GM23338 (cell line): Measurements from ENCODE around the gene TRPM2. TPM values are rescaled to one million over a fixed set of nuclear protein-coding genes. Genes with fewer than 3 reads are reported as not detected.

Experiments
- ATAC-seq: fragments of 200-7000 bp; cut with Tn5 transposase; 3 replicates; pipeline ENCODE4 v1.9.1; 2020
- DNase-seq: peaks from one replicate; pipeline ENCODE4 v3.0.0-alpha.2; 2015; ENCODE audit warnings: low spot score
- H2AFZ ChIP-seq: fragments of 200-600 bp; sonication (generic); 2 replicates; pipeline ENCODE4 v1.8.0; 2016; ENCODE audit warnings: antibody characterized with exemption, mild to moderate bottlenecking, moderate library complexity
- H3F3A ChIP-seq: fragments of 200-600 bp; sonication (generic); replicated peaks from 2 replicates; pipeline ENCODE4 v1.8.0; 2017; ENCODE audit warnings: antibody characterized with exemption, mixed run types, low read depth
- H3K27ac ChIP-seq: fragments of 200-600 bp; sonication (generic); 2 replicates; pipeline ENCODE4 v1.6.1; 2016; ENCODE audit warnings: low read depth
- H3K27me3 ChIP-seq: fragments of 200-600 bp; sonication (generic); 2 replicates; pipeline ENCODE4 v1.8.0; 2016; ENCODE audit warnings: mild to moderate bottlenecking, mixed run types, moderate library complexity; ENCODE audit not compliant: insufficient read depth
- H3K36me3 ChIP-seq: fragments of 200-600 bp; sonication (generic); 2 replicates; pipeline ENCODE4 v1.8.0; 2016; ENCODE audit warnings: mild to moderate bottlenecking; ENCODE audit not compliant: insufficient read depth
- H3K4me1 ChIP-seq: fragments of 200-600 bp; sonication (generic); 2 replicates; pipeline ENCODE4 v1.8.0; 2016; ENCODE audit warnings: mild to moderate bottlenecking, moderate library complexity; ENCODE audit not compliant: insufficient read depth
- H3K4me2 ChIP-seq: fragments of 200-600 bp; sonication (generic); 2 replicates; pipeline ENCODE4 v1.7.1; 2017; ENCODE audit warnings: mixed run types
- H3K4me3 ChIP-seq: fragments of 200-600 bp; sonication (generic); 2 replicates; pipeline ENCODE4 v1.6.1; 2016; ENCODE audit warnings: mixed run types
- H3K79me2 ChIP-seq: fragments of 200-600 bp; sonication (generic); replicated peaks from 2 replicates; pipeline ENCODE4 v1.8.0; 2017; ENCODE audit warnings: mild to moderate bottlenecking; ENCODE audit not compliant: insufficient read depth
- H3K9me2 ChIP-seq: fragments of 200-600 bp; sonication (generic); 2 replicates; pipeline ENCODE4 v1.8.0; 2017; ENCODE audit not compliant: insufficient read depth
- H4K20me1 ChIP-seq: fragments of 200-600 bp; sonication (generic); replicated peaks from 2 replicates; pipeline ENCODE4 v1.8.0; 2017; ENCODE audit warnings: mild to moderate bottlenecking; ENCODE audit not compliant: insufficient read depth
- H3K27ac Mint-ChIP-seq: 2 replicates; pipeline ENCODE4 v1.8.0; 2020; ENCODE audit warnings: inconsistent platforms, mild to moderate bottlenecking, moderate library complexity, mixed read lengths
- H3K27me3 Mint-ChIP-seq: 3 replicates; pipeline ENCODE4 v1.8.0; 2022; ENCODE audit warnings: low read depth, mild to moderate bottlenecking, moderate library complexity, mixed read lengths, inconsistent platforms; ENCODE audit not compliant: insufficient read depth, poor library complexity
- H3K36me3 Mint-ChIP-seq: 3 replicates; pipeline ENCODE4 v1.8.0; 2021; ENCODE audit warnings: low read depth, mild to moderate bottlenecking, inconsistent platforms, moderate library complexity, mixed read lengths
- H3K4me1 Mint-ChIP-seq: 3 replicates; pipeline ENCODE4 v1.8.0; 2020; ENCODE audit warnings: mild to moderate bottlenecking, inconsistent platforms, mixed read lengths
- H3K4me3 Mint-ChIP-seq: 3 replicates; pipeline ENCODE4 v1.8.0; 2021; ENCODE audit warnings: moderate library complexity, mild to moderate bottlenecking, inconsistent platforms, mixed read lengths
- H3K9me3 Mint-ChIP-seq: 3 replicates; pipeline ENCODE4 v1.8.0; 2020; ENCODE audit warnings: moderate library complexity, mild to moderate bottlenecking, inconsistent platforms, mixed read lengths
- CREB1 ChIP-seq: fragments of 250-450 bp; sonication (Bioruptor Pico); IDR thresholded peaks from 2 replicates; pipeline ENCODE4 v1.5.0; 2020; ENCODE audit warnings: low read depth, mild to moderate bottlenecking, moderate library complexity
- CTCF ChIP-seq, 2 experiments: fragments of 200-600 bp in 1 of 2; sonication (generic) in 1 of 2; conservative IDR thresholded peaks; 2 replicates each; pipeline versions ENCODE4 v1.5.1 to v1.6.1; 2016 to 2017; ENCODE audit warnings: antibody characterized with exemption in 2 of 2, low read depth in 2 of 2, mild to moderate bottlenecking in 2 of 2, moderate library complexity in 1 of 2
- ETS1 ChIP-seq: IDR thresholded peaks from 2 replicates; pipeline ENCODE4 v1.6.1; 2016; ENCODE audit warnings: antibody characterized with exemption
- EZH2 ChIP-seq: fragments of 200-600 bp; sonication (generic); IDR thresholded peaks from one replicate; pipeline ENCODE4 v1.8.0; 2017; ENCODE audit warnings: antibody characterized with exemption, mild to moderate bottlenecking, low read depth; ENCODE audit not compliant: unreplicated experiment
- EZH2phosphoT487 ChIP-seq: fragments of 200-600 bp; sonication (generic); IDR thresholded peaks from one replicate; pipeline ENCODE4 v1.8.1; 2018; ENCODE audit warnings: antibody characterized with exemption; ENCODE audit not compliant: unreplicated experiment
- JUNB ChIP-seq: IDR thresholded peaks from one replicate; pipeline ENCODE4 v1.6.1; 2016; ENCODE audit warnings: antibody characterized with exemption; ENCODE audit not compliant: unreplicated experiment
- NANOG ChIP-seq: IDR thresholded peaks from 2 replicates; pipeline ENCODE4 v1.6.1; 2016; ENCODE audit warnings: antibody characterized with exemption, borderline replicate concordance
- POLR2AphosphoS5 ChIP-seq: IDR thresholded peaks from 2 replicates; pipeline ENCODE4 v1.6.1; 2016; ENCODE audit warnings: antibody characterized with exemption, low read depth
- REST ChIP-seq: IDR thresholded peaks from one replicate; pipeline ENCODE4 v1.6.1; 2018; ENCODE audit warnings: antibody characterized with exemption; ENCODE audit not compliant: unreplicated experiment
- STAT1 ChIP-seq: IDR thresholded peaks from one replicate; pipeline ENCODE4 v1.6.1; 2016; ENCODE audit warnings: antibody characterized with exemption; ENCODE audit not compliant: unreplicated experiment
- ZNF114 ChIP-seq: fragments of 250-450 bp; sonication (Bioruptor Pico); IDR thresholded peaks from 2 replicates; pipeline ENCODE4 v1.5.0; 2020; ENCODE audit warnings: mild to moderate bottlenecking, moderate library complexity
- ZNF331 ChIP-seq: fragments of 250-450 bp; sonication (Bioruptor Pico); IDR thresholded peaks from 2 replicates; pipeline ENCODE4 v1.5.0; 2020; ENCODE audit warnings: low read depth, mild to moderate bottlenecking, moderate library complexity
- ZNF462 ChIP-seq: fragments of 250-450 bp; sonication (Bioruptor Pico); IDR thresholded peaks from 2 replicates; pipeline ENCODE4 v1.5.0; 2020; ENCODE audit warnings: mild to moderate bottlenecking, moderate library complexity
- polyA plus RNA-seq: library from polyadenylated mRNA; unstranded; fragments of >200 nt; fragmentation: Nextera tagmentation; extraction: Ambion mirVana; gene quantifications from 2 replicates; pipeline ENCODE4 v1.2.1, GENCODE V29; 2016
- total RNA-seq: library from RNA; depleted of rRNA; stranded (reverse); fragments of >200 nt; shearing (Covaris generic); gene quantifications from 2 replicates; pipeline ENCODE4 v1.2.3, GENCODE V29; 2014

TRPM2 gene
- total and polyA plus RNA-seq, 2 experiments from 2014 or later = 0.53 to 0.83 TPM

GRCh38 chr21:44356636-44357035 lies 3.2 kb downstream of the TRPM2 start:
- Histone ChIP-seq H3K36me3 (no peaks in the 10 kb centered on the region), H3K4me3 (no peak overlapping the region), H4K20me1 (no peaks in the 10 kb centered on the region), H3K79me2 (no peaks in the 10 kb centered on the region), H3K4me2 (no peak overlapping the region), H2AFZ (no peak overlapping the region), H3K27ac (no peak overlapping the region), H3K9me2 (peaks cover 3% of the 10 kb centered on the region; the same call in 1 of the 2 replicates), H3F3A (no peaks in the 10 kb centered on the region), H3K4me1 (no peaks in the 10 kb centered on the region), H3K27me3 (peaks cover 5% of the 10 kb centered on the region; the same call in 1 of the 2 replicates)
- ATAC-seq (no peak), DNase-seq (no peak)
- no peaks in the 10 kb centered on the region; the same call in 2 of the 3 replicates for H3K9me3 Mint-ChIP-seq
- no peaks in the 10 kb centered on the region for H3K36me3 Mint-ChIP-seq
- no peak overlapping the region for H3K27ac Mint-ChIP-seq
- TF ChIP-seq NANOG (no peak), ZNF114 (CRISPR knock-in tag) (no peak), EZH2 (no peak), JUNB (no peak), STAT1 (no peak), ZNF331 (CRISPR knock-in tag) (no peak), CTCF (conservative IDR thresholded peaks at IDR 0.05; ENCODE audit: low read depth in 2 of 2) (no peak), EZH2phosphoT487 (no peak), ETS1 (no peak), ZNF462 (CRISPR knock-in tag) (no peak), CREB1 (no peak), REST (no peak), POLR2AphosphoS5 (no peak)
- H3K4me3 Mint-ChIP-seq = no peak overlapping the region
- peaks cover 13% of the 10 kb centered on the region for H3K27me3 Mint-ChIP-seq
- H3K4me1 Mint-ChIP-seq = no peaks in the 10 kb centered on the region
